ENCODE measurements around the gene UBE2F.
"Not testable (repeated sequence)": the region's sequence is repeated elsewhere in the genome, so short reads cannot be mapped to it uniquely, and the experiment has no call there.

UBE2F gene

DNA sequence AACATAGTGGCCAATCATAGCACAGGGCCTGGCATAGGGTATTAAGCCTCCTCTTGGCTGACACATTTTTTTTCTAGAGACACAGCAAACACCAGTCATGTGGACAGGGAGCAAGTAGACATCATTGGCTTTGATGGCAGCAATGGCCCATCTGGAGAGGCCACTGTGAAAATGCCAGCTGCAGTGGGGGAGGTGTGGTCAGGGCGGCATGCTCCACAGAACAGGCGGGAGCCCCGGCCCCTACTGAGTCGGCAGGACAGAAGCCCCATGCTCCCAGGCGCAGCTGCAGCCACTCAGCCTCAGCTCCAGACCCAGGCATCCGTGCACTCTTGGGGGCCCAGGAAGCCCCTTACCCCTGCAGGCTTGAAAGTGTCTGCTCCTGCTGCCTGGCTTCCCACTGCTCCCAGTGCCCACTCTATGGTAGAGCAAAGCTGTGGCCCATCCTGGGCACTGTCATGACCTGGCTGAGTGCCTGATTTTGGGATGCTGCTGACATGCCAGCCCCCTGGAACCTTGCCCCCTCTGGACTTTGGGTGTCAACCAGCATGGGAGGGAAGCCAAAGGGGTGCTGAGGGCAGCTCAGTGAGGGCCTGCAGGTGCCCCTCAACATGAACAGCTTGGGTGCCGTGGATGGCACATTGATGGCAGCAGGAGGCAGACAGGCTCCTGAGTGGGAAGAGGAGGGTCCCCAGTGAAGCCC, 23.3 kb upstream of the UBE2F start:
- H3K4me3 ChIP-seq (ENCODE audit: low read length): no peak overlapping the region
- TF ChIP-seq CTCF (IDR thresholded peaks at IDR 0.05; ENCODE audit: insufficient read depth, low read depth, low read length, missing control alignments): no peak

DNA sequence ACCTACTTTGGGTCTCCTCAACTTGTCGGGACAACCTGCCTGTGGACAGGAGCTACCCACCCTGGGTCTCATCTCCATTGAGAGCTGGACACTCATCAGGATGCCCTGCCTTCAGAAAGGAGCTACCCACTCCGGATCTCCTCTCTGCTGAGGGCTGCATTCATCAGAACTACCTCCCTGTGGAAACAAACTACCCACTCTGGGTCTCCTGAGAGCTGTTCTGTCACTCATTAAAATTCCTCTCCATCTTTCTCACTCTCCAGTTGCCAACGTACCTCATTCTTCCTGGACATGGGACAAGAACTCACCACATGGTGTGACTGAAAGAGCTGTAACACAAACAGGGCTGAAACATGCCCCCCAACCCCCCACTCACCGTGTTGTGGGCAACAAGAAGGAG, 22.5 kb upstream of the UBE2F start:
- no peak for DNase-seq (ENCODE audit: low read depth)
- no peak overlapping the region for H3K4me3 ChIP-seq (ENCODE audit: low read length)
- no peak for TF ChIP-seq CTCF (IDR thresholded peaks at IDR 0.05; ENCODE audit: insufficient read depth, low read depth, low read length, missing control alignments)

More for the DNA sequence above, 23.3 kb upstream of the UBE2F start:
- no peak for DNase-seq (ENCODE audit: low read depth)

DNA sequence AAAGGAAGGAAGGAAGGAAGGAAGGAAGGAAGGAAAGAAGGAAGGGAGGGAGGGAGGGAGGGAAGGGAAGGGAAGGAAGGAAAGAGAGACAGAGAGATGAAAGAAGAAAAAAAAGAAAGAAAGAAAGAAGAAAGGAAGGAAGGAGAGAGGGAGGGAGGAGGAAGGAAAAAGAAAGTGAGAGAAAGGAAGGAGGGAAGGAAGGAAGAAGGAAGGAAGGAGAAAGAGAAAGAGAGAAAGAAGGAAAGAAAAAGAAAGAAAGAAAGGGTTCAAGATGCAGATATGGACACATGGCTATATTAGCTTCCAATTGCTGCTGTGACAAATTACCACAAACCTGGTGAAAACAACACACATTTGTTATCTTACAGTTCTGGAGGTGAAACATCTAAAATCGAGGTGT, 20.4 kb upstream of the UBE2F start:
- no peak overlapping the region for H3K4me3 ChIP-seq (ENCODE audit: low read length)
- TF ChIP-seq CTCF (IDR thresholded peaks at IDR 0.05; ENCODE audit: insufficient read depth, low read depth, low read length, missing control alignments): no peak
- no peak for DNase-seq (ENCODE audit: low read depth)

- DNase-seq (ENCODE audit: low read depth); H3K4me3 ChIP-seq (ENCODE audit: low read length): not testable (repeated sequence)
Measured at GRCh38 chr2:237951354-237951753, 15.5 kb upstream of the UBE2F start.

DNA sequence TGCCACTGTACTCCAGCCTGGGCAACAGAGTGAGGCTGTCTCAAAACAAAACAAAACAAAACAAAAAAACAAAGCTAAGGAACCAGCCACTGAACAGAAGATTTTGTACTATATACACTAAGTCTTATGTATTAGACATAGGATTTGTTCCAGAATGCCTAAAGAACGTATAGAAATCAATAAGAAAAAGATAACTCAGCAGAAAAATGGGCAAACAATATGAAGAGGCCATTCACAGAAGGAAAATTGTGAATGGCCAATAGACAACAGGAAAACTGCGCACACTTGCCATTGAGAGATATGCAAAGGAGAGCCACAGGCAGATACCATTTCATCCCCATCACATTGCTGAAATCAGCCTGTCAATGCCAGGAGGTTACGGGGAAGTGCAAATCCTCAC, 14.9 kb upstream of the UBE2F start:
- no peak overlapping the region for H3K4me3 ChIP-seq (ENCODE audit: low read length)
- DNase-seq (ENCODE audit: low read depth): no peak
- no peak for TF ChIP-seq CTCF (IDR thresholded peaks at IDR 0.05; ENCODE audit: insufficient read depth, low read depth, low read length, missing control alignments)

DNA sequence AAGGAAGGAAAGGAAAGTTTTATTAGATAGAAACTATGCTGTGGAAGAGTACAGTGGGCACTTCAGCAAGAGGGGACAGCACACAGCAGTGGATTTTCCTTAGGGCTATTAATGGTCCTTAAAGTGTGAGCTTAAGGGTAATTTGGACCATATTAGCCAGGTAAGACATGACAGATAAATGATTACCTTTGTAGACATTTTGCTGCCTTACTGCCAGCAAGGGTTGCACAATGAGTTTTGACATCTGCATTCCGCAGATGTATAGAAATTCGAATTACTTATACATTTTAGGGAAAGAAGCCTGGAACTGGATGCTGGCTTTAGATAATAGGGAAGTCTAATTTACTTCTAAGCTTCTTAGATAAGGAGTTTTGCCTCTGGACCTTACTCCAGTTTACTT, 14.0 kb upstream of the UBE2F start:
- DNase-seq (ENCODE audit: low read depth): no peak
- no peak overlapping the region for H3K4me3 ChIP-seq (ENCODE audit: low read length)
- no peak for TF ChIP-seq CTCF (IDR thresholded peaks at IDR 0.05; ENCODE audit: insufficient read depth, low read depth, low read length, missing control alignments)

GRCh38 chr2:237955640-237956401, 11.0 kb upstream of the UBE2F start:
- H3K4me3 ChIP-seq (ENCODE audit: low read length): no peak overlapping the region
- TF ChIP-seq CTCF (IDR thresholded peaks at IDR 0.05; ENCODE audit: insufficient read depth, low read depth, low read length, missing control alignments): no peak
- no peak for DNase-seq (ENCODE audit: low read depth)

Measured in epithelial cell of esophagus (primary cell).